ENCODE data around the gene TUBA3D.
"Not testable (repeated sequence)": the region's sequence is repeated elsewhere in the genome, so short reads cannot be mapped to it uniquely, and the experiment has no call there.

TUBA3D gene

GRCh38 chr2:131484906-131485460 is 9.1 kb downstream of the TUBA3D start:
- DNase-seq: not testable (repeated sequence)

- DNase-seq: not testable (repeated sequence)
These were observed 10.4 kb downstream of the TUBA3D start for GRCh38 chr2:131486201-131486902.

GRCh38 chr2:131488306-131489205 is 12.6 kb downstream of the TUBA3D start:
- DNase-seq: no peak

- DNase-seq: not testable (repeated sequence)
These were observed 14.9 kb downstream of the TUBA3D start for GRCh38 chr2:131490616-131491468.

- DNase-seq: not testable (repeated sequence)
These were observed 15.5 kb downstream of the TUBA3D start for GRCh38 chr2:131491469-131491836.

- not testable (repeated sequence) for DNase-seq
These were observed 16.1 kb downstream of the TUBA3D start, which contains the start of gene MZT2A for GRCh38 chr2:131492015-131492417. TSS of gene MZT2A (minus strand) at chr2:131492397. CDS start at chr2:131492376, 21 bp downstream.

GRCh38 chr2:131492418-131493198 is 16.7 kb downstream of the TUBA3D start:
- peak; percentile 80 for DNase-seq

GRCh38 chr2:131493199-131493968 is 17.5 kb downstream of the TUBA3D start:
- DNase-seq: no peak

- DNase-seq: not testable (repeated sequence)
These were observed 19.6 kb downstream of the TUBA3D start for GRCh38 chr2:131495506-131495905.

GRCh38 chr2:131498321-131498973 is 22.5 kb downstream of the TUBA3D start:
- DNase-seq: not testable (repeated sequence)

GRCh38 chr2:131503587-131503986 is 27.7 kb downstream of the TUBA3D start:
- not testable (repeated sequence) for DNase-seq

GRCh38 chr2:131504082-131504750 is 28.3 kb downstream of the TUBA3D start:
- not testable (repeated sequence) for DNase-seq

- DNase-seq: no peak
These were observed 33.7 kb downstream of the TUBA3D start for GRCh38 chr2:131509615-131510014.

GRCh38 chr2:131511291-131511968 is 35.5 kb downstream of the TUBA3D start:
- DNase-seq: not testable (repeated sequence)

- not testable (repeated sequence) for DNase-seq
These were observed 36.3 kb downstream of the TUBA3D start for GRCh38 chr2:131511969-131512870.

- not testable (repeated sequence) for DNase-seq
These were observed 38.7 kb downstream of the TUBA3D start for GRCh38 chr2:131514408-131515166.

GRCh38 chr2:131515235-131515634 is 39.3 kb downstream of the TUBA3D start:
- not testable (repeated sequence) for DNase-seq

All from SIG-M5 (cell line).